HTERT RPE-1 (cell line): ENCODE measurements around the gene ADNP2.

Experiments
- in situ Hi-C: fragments of 300-500 bp; cut with MboI; formaldehyde crosslinking; loops from 4 replicates; pipeline ENCODE4 v1.14.3; 2020; ENCODE audit warnings: low sequenced_read_pairs

Gene ADNP2

GRCh38 chr18:80170395-80171053 is 61.5 kb downstream of the ADNP2 start:
- in situ Hi-C loops: no loop called here

GRCh38 chr18:80171054-80171872 is 62.2 kb downstream of the ADNP2 start:
- in situ Hi-C loops: no loop called here

- in situ Hi-C loops: no loop called here
These were observed 63.0 kb downstream of the ADNP2 start for GRCh38 chr18:80172056-80172455.

- in situ Hi-C loops: no loop called here
These were observed 64.0 kb downstream of the ADNP2 start for GRCh38 chr18:80173060-80173459.

- in situ Hi-C loops: no loop called here
These were observed 66.6 kb downstream of the ADNP2 start for GRCh38 chr18:80175451-80176204.

DNA sequence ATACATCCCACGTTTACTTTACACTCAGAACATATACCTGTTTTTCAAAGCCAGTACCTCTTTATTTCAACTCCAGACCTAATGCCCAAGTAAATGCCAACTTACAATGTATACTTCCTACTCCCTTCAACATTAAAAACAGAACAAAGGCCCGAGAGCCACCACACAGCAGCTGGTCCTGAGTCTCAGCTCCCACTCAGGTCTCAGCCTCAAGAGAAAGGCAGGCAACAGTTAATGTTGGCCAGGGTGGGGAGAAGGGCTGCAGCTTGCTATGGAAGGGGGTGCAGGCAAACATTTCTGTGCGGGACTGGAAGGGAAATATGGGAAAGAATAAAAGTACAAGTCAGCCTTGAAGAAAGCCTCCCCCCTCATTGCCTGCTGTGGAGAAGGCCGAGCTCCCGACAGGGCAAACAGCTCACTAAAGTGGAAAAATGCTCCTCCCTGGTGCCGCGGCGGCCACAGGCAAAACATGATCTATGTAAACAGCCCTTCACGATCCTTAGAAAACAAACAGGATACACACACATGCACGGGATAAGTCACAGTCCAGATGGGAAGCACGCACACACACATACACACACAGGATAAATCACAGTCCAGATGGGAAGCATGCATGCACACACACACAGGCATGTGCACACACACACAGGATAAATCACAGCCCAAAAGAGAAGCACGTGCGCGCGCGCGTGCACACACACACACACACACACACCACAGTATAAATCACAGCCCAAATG is 67.4 kb downstream of the ADNP2 start:
- in situ Hi-C loops: no loop called here

DNA sequence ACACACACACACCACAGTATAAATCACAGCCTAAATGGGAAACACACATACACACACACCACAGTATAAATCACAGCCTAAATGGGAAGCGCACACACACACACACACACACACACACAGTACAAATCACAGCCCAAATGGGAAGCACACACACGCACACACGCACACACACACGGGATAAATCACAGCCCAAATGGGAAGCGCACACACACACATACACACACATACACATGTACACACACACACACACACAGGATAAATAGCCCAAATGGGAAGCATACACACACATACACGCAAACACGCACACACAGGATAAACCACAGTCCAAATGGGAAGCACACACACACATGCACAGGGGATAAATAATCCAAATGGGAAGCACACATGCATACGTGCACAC is 68.1 kb downstream of the ADNP2 start:
- in situ Hi-C loops: no loop called here

DNA sequence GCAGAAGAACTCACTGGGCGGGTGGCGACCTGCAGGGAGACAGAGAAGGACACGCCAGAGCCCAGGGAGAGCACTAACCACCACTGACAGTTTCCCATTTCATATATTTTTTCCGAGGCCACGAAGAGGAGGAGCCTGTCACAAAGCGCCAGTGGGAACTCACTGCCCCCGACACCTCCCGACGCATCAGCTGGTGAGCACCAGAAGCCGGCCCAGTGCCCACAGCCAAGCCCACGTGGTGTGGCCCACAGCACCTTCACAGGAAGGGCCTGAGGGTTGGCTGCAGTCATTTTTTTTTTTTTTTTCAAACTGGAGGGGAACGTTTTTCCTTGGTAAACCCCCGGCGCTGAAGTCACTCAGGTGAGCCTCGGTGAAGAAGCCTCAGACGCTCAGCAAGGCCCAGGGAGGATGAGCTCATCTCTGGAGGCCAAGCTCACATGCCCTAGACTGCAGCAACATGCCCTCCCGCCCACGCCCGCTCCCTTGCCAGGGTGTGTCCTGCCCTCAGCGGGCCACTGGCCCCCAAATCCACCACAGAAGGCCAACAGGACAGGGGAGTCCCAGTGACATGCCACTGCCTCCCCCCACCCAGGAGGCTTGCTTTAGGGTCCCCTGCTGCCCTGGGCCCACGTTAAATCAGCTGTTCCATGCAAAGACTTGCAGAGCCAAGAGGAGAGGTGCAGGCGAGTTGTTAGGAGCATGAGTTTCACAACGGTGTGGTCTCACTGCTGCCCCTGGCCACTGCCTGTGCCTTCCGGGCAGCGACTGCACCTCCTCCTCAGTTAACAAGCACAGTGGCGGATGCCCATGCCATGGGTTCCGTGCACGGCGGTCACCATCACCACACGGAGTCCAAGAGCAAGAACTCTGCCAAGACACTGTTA is 70.1 kb downstream of the ADNP2 start:
- in situ Hi-C loops: no loop called here

- in situ Hi-C loops: no loop called here
These were observed 70.9 kb downstream of the ADNP2 start for GRCh38 chr18:80179857-80180558.

DNA sequence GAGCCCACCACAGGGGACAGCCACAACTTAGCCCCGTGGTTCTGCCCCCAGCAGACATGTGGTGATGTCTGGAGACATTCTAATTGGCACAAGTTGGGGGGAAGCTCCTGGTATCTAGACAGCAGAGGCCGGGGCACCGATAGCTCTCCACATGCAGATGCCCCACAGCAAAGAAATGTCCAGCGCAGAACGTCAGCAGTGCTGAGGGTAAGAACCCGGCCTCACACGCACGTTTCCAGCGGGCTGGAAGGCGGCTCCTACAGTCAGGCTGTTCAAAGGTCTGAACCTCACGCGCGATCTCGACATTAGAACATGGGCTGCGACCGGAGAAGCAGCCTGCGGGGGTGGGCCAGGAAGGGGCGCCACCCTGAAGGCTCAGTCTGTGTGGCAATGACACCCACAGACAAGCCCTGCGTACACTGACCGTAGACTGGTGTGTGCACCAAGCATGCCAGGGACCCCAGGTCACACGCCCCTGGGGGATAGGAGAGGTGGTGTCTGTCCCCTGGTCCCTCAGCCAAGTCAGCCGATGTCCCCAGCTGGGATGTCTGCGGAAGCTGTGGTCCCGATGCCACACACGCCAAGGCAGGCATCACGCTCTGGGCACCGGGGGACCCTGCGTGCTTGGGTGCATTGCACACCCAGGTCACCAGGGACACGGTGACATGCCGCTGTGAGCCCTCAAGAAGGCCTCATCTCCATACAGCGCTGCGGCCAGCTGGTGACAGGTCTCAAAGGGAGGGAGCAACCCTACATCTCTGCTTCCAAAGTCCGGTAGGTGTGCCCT is 71.9 kb downstream of the ADNP2 start:
- in situ Hi-C loops: no loop called here

DNA sequence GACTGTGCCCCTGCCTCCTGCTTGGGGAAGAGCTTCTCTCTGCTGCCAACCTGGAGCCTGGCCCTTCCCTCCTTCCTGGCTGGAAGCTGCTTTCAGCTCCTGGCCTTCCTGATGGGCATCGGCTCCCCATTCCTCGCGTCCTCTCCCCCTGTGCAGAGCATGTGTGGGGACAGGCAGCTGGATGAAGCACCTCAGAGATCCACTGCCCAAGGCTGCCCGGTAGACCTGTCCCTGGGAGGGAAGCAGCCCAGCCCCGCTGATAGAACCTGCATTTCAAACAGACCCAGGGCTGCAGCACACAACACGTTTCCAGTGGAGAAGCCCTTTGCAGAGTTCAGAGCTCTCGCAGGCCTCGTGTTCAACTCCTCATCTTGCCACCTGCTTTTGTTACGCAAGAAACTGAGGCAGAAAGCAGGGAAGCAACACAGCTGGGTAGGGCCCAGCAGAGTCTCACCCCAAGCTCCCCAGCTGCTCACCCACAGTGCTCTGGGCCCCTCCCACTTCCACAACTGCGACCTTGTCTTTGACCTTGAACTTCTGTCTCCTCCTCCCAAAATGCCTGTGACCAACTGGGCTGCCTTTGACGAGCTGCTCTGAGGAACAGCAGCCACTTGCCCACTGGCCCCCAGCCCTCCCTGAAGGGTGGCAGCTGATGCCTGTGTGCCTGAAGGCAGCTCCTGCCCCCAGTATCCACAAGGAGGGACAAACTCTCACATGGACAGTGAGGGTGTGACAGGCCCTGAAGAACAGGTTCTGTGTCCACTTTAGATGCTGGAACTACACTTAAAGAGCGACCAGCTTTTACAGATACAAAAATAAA is 72.8 kb downstream of the ADNP2 start:
- in situ Hi-C loops: no loop called here

DNA sequence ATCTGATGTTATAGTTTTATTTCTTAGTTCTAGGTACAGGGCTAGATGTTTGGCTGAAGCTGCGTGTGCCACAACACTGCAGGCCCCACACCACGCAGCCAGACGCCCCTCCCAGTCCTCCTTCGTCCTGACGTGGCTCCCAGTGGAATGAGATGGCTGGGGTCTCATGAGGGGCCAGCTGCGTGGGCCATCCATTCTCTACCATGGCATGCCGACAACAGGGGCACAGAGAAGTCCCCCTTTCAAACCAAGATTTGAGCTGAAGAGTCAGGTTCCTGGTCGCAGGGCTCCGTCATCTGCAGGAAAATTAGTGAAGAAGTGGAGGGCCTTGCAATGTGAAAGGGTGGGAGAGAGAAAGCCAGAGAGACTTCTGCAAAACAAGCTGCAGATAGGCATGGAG is 73.8 kb downstream of the ADNP2 start:
- in situ Hi-C loops: no loop called here

DNA sequence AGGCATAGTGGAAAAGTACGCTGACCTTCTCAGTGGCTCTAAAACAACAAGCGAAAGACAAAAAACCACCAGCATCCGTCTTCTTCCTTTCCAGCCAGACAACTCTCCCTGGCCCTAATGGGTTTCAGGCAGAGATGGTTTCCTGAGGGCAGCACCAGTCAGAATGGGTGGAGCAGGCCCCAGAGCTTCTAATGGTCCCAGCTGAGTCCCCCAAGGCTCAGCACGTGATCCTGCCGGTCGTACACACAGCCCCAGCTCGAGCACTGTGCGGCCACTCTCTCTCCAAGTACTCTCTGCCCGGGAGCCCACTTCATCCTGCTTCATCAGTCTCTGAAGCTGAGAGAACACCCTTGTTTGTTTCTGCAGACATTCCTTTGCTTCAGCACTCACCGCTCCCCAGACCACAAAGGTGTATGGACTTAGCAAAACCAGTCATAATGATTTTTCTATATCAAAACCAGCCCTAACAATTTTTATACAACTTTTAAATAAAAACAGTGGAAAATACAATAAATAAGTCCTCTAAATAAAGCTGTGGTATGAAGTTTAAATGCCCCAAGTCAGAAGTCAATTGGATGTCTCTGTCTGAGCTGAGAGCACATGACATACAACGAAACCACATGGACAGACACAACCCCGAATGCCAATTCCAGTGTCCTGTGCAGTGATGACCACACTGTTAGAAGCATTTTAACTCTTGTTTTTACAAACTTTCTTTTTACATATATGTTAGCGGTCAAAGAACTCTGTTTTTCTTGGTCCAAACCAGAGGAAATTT is 74.4 kb downstream of the ADNP2 start:
- in situ Hi-C loops: no loop called here

DNA sequence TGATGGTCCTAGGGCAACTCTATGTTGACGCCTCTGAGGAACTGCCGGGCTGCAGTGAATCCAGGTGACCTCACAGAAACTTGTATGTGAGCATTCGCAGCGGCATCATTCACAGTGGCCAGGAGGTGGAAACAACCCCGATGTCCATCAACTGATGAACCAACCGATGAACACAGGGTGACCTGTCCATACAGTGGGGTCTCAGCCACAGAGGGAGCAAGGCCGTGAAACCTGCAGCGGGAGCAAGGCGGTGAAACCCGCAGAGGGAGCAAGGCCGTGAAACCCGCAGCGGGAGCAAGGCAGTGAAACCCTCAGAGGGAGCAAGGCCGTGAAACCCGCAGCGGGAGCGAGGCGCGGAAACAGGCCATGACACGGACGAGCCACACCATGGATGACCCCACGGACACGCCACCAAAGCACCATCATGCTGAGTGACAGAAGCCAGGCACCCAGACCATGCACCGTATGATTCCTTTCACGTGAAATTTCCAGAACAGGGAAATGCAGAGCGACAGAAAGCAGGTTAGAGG is 75.2 kb downstream of the ADNP2 start:
- in situ Hi-C loops: no loop called here

DNA sequence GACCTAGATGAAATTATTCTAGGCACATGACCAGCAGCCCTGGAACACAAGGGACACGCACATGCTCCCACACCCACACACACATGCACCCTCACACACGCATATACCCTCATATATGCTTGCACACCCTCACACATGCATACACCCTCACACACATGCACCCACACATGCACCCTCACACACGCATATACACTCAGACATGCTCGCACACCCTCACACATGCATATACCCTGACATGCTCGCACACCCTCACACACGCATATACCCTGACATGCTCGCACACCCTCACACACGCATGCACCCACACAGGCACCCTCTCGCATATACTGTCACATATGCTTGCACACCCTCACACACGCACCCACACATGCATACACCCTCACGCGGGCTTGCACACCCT is 76.5 kb downstream of the ADNP2 start:
- in situ Hi-C loops: no loop called here

DNA sequence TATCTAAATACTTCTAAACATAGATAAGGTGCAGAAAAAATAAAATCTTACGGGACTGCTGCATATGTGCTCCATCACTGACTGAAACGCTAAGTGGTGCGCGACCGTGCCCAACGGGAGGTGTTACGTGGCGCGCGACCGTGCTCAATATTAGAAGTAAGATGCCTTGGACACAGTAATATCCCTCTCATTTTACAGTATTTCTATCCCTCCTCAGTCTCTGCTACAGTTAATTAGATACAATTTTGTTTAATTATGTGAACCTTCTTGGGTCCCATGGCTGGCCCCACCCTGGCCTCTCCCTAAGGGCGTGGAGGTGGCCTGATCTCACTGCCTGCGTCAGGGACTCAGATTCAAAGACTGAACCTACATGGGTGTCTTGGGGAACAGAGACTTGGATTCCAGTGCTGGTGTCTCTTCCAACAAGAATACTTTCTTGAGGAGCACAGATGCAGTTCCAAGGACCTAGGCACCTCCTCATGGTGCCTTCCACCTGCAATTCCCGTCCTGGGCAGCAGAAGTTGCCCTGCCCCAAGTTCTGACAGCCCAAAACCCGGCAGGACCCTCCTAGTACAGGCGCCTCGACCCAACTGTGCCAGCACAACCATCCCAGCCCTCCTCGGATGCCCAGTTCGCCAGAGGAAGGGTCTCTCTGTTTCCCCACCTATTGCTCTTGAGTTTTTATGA is 79.0 kb downstream of the ADNP2 start:
- in situ Hi-C loops: no loop called here
